Common myeloid progenitor, CD34-positive (primary cell): ENCODE results near the gene PSG2.
"Not testable (repeated sequence)": the region's sequence is repeated elsewhere in the genome, so short reads cannot be mapped to it uniquely, and the experiment has no call there.

ENCODE experiments used
- CTCF ChIA-PET: fragments of 350-600 bp; sonication (Branson Sonifier 250); formaldehyde crosslinking; loops from one replicate; lab custom pipeline; 2021; ENCODE audit warnings: antibody characterized with exemption; lab: Charles Lee
- POLR2A ChIA-PET: fragments of 350-600 bp; sonication (Branson Sonifier 250); formaldehyde crosslinking; loops from one replicate; lab custom pipeline; 2021; ENCODE audit warnings: antibody characterized with exemption; lab: Charles Lee
- DNase-seq, 3 donors: peaks; one replicate each; pipeline versions ENCODE4 v3.0.0 to v3.0.0-alpha.2; 2013
- H3K27ac ChIP-seq, 2 experiments: 1 replicate in 1 of 2; 2 replicates in 1 of 2; pipeline ENCODE4 v1.7.0; 2013; ENCODE audit warnings: inconsistent platforms in 2 of 2, low read length in 2 of 2, mild to moderate bottlenecking in 2 of 2, low read depth in 1 of 2, moderate library complexity in 1 of 2; ENCODE audit not compliant: severe bottlenecking in 2 of 2, insufficient read depth in 1 of 2, poor library complexity in 1 of 2
- H3K27me3 ChIP-seq, 5 experiments: replicated peaks in 2 of 5; 1 replicate in 3 of 5; 2 replicates in 2 of 5; pipeline versions ENCODE4 v1.6.1 to v1.7.0; 2013; ENCODE audit warnings: low read length in 4 of 5, mild to moderate bottlenecking in 2 of 5, moderate library complexity in 2 of 5, inconsistent platforms in 1 of 5; ENCODE audit not compliant: insufficient read depth in 5 of 5, control insufficient read depth in 4 of 5
- H3K36me3 ChIP-seq, 4 experiments: 1 replicate in 2 of 4; 2 replicates in 2 of 4; pipeline versions ENCODE4 v1.6.1 to v1.7.0; 2013; ENCODE audit warnings: low read length in 3 of 4, control low read depth in 1 of 4, mild to moderate bottlenecking in 1 of 4; ENCODE audit not compliant: control insufficient read depth in 4 of 4, insufficient read depth in 4 of 4
- H3K4me1 ChIP-seq, 4 experiments: 1 replicate in 3 of 4; 2 replicates in 1 of 4; pipeline versions ENCODE4 v1.6.1 to v1.7.1; 2013; ENCODE audit warnings: low read length in 3 of 4, mild to moderate bottlenecking in 3 of 4, control low read depth in 1 of 4, inconsistent platforms in 1 of 4, moderate library complexity in 1 of 4; ENCODE audit not compliant: control insufficient read depth in 4 of 4, insufficient read depth in 4 of 4; ENCODE audit errors: control extremely low read depth in 1 of 4
- H3K4me3 ChIP-seq, 7 experiments: 1 replicate in 4 of 7; 2 replicates in 3 of 7; pipeline versions ENCODE4 v1.5.1 to v1.7.0; 2013; ENCODE audit warnings: mild to moderate bottlenecking in 7 of 7, low read length in 6 of 7, moderate library complexity in 6 of 7, inconsistent platforms in 2 of 7, low read depth in 2 of 7, control low read depth in 1 of 7; ENCODE audit not compliant: insufficient read depth in 4 of 7, control insufficient read depth in 1 of 7; ENCODE audit errors: extremely low read depth in 1 of 7
- H3K9me3 ChIP-seq, 5 experiments: 1 replicate in 4 of 5; 2 replicates in 1 of 5; pipeline versions ENCODE4 v1.6.1 to v1.7.1; 2013; ENCODE audit warnings: low read length in 4 of 5, mild to moderate bottlenecking in 2 of 5, inconsistent platforms in 1 of 5, low read depth in 1 of 5, moderate library complexity in 1 of 5; ENCODE audit not compliant: control insufficient read depth in 4 of 5, insufficient read depth in 2 of 5; ENCODE audit errors: control extremely low read depth in 1 of 5
- WGBS: methylation state at CpG from one replicate; pipeline ENCODE4 v1.1.5; 2013; ENCODE audit not compliant: insufficient coverage; 5-methylcytosine and 5-hydroxymethylcytosine counted together

Gene PSG2

DNA sequence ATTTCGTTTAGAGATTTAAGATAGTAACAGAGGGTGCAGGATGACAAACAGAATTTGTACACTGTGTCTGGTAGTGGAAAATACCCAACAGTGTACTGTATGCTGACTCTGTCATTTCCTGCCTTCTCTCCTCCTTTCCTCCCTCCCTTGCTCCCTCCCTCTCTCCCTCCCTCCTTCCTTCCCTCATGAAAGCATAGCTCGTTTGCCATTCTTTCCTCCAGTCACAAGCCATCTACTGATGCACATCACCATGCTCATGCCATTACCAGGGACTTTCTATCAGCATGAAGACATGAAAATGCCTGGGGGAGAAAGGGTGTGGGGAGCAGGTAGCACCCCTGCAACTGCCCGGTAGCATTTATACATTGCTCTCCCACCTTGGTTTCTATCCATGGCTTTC lies 37.0 kb upstream of the PSG2 start:
- WGBS = no CpG with 5 or more reads among the region's 3 CpGs
- DNase-seq, H3K36me3 ChIP-seq, H3K4me1 ChIP-seq, H3K27me3 ChIP-seq, H3K27ac ChIP-seq, H3K9me3 ChIP-seq, H3K4me3 ChIP-seq, POLR2A ChIA-PET, CTCF ChIA-PET: not testable (repeated sequence)

DNA sequence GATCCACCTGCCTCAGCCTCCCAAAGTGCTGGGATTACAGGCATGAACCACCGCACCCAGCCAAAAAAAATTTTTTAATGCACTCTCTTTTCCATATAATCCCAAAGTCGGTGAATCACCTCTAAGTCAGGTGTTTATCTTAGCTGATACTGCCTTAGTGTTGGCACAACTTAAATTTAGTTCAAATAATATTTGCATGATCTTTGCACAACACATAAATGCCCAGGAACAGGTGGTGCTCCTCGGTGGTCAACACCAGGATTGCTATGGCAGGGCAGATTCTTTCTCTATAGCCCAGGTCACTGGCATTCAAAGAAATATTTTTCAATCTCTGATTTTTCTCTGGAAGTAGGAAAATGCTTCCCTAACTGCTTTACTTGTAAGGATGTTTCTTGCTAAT lies 33.9 kb upstream of the PSG2 start:
- POLR2A ChIA-PET, H3K9me3 ChIP-seq, H3K27me3 ChIP-seq, DNase-seq, H3K4me1 ChIP-seq, CTCF ChIA-PET, H3K4me3 ChIP-seq, H3K27ac ChIP-seq, H3K36me3 ChIP-seq: not testable (repeated sequence)
- WGBS = 93% methylated on average over 2 of the region's 3 CpGs

DNA sequence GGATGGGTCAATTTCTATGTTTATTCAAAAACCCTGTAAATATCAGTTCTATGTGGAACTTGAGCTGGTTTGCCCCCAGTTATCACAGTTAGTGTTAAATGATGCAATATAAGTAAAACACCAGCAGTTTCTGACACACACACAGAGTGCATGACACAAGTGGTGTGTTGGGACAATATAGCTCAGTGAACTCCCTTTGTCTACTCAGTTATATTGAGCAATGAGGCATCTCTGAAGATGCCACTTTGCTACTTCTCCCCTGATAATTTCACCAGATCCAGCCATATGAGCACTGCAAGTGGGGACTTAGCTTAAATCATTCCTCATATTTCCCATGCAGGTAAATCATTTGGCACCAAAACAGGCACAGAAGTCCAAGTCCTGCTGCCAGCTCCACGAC lies 33.0 kb upstream of the PSG2 start:
- H3K27ac ChIP-seq, CTCF ChIA-PET, H3K9me3 ChIP-seq, H3K27me3 ChIP-seq, DNase-seq, POLR2A ChIA-PET, H3K4me1 ChIP-seq, H3K4me3 ChIP-seq, H3K36me3 ChIP-seq: not testable (repeated sequence)
- WGBS = no CpG with 5 or more reads among the region's 1 CpG

DNA sequence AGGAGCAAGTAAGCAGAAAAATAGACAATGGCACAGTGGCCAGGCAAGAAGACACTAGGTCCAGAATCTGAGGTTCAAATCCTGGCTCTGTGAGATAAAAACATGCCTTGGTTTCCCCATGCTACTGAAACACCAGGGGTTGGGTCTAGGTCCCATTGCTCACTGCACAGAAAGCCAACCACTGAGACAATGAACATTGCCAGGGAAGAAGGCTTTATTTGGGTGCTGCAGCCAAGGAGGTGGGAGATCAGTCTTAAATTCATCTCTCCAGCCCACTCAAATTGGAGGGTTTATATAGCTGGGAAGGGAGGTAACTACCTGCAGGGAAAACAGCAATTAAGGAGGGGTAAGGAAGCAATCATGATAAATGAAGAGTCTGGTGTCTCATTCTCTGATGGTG lies 32.6 kb upstream of the PSG2 start:
- CTCF ChIA-PET, H3K4me1 ChIP-seq, H3K9me3 ChIP-seq, POLR2A ChIA-PET, H3K36me3 ChIP-seq, H3K27me3 ChIP-seq, DNase-seq, H3K27ac ChIP-seq, H3K4me3 ChIP-seq: not testable (repeated sequence)

DNA sequence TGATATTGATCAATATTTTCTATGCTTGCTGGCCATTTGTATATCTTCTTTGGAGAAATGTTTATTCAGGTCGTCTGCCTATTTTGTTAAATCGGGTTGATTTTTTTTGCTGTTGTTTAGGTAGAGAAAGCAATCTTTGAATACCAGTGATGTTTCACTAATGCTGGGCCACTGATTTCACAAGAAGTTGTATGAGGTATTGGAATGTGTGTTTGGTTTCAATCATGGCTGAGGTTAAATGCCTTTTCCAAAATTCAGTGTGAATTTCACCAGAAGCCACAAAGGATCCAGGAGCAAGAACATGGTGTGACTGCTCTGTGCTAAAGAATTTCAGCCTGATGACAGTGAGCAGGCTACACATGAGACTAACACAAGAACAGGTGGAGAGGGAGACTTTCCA lies 32.1 kb upstream of the PSG2 start:
- H3K9me3 ChIP-seq, H3K36me3 ChIP-seq, CTCF ChIA-PET, H3K4me3 ChIP-seq, DNase-seq, H3K4me1 ChIP-seq, POLR2A ChIA-PET, H3K27me3 ChIP-seq, H3K27ac ChIP-seq: not testable (repeated sequence)
- 85% methylated on average over 2 of the region's 2 CpGs for WGBS

DNA sequence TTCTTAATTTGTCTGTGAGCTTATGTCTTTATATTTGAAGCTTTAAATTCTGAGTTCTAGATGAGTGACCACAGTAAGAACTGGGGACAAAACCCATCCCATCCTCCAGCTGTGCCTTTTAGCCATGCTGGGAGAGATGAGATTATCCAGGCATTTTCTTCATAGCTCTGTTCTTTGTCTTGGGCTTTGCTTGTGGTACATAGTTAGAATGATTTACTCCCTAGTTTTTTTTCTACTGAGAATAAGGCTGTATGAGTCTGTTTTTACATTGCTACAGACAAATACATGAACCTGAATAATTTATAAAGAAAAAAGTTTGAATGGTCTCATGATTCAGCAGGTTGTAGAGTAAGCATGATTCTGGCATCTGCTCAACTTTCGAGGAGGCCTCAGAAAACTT lies 24.9 kb upstream of the PSG2 start:
- H3K4me1 ChIP-seq, H3K4me3 ChIP-seq, H3K27me3 ChIP-seq, POLR2A ChIA-PET, DNase-seq, H3K27ac ChIP-seq, H3K36me3 ChIP-seq, CTCF ChIA-PET: not testable (repeated sequence)
- WGBS = 100% methylated on average over 1 of the region's 1 CpG
- H3K9me3 ChIP-seq = peaks cover 2 to 26% (median 8%) of the 10 kb centered on the region in 5 experiments

DNA sequence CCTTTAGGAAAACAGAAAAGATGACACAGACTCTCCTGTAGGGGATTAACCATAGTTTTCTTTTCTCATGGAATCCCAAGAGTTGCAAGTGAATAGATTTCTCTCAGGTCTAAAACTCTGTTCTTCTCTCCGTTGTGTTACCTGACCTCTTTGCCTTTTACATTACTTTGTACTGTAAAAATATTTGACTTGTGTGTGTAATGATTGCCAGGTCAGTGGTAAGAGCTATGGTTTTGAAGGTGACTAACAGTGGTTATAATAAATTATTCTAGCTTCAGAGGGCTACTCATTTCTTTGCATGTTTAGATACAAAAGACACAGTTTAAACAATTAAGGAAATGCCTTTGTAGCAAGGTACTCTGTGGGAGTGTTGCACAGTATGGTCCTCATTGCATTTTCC lies 23.0 kb upstream of the PSG2 start:
- no peaks in the 10 kb centered on the region for H3K27me3 ChIP-seq
- H3K36me3 ChIP-seq = no peaks in the 10 kb centered on the region
- no peak for DNase-seq
- POLR2A ChIA-PET = no interaction called here
- CTCF ChIA-PET = no interaction called here
- peaks cover 2 to 34% (median 8%) of the 10 kb centered on the region in 5 experiments for H3K9me3 ChIP-seq
- no peak overlapping the region for H3K27ac ChIP-seq
- WGBS = no CpG with 5 or more reads among the region's 1 CpG
- no peak overlapping the region for H3K4me3 ChIP-seq
- H3K4me1 ChIP-seq = no peaks in the 10 kb centered on the region
